GM18517 (cell line): ENCODE results near the gene SULT4A1.

ENCODE experiments used
- ATAC-seq: cut with Tn5 transposase; IDR thresholded peaks from one replicate; pipeline ENCODE4 v1.9.1; 2021; ENCODE audit warnings: mild to moderate bottlenecking, moderate library complexity; ENCODE audit not compliant: unreplicated experiment

Gene SULT4A1

DNA sequence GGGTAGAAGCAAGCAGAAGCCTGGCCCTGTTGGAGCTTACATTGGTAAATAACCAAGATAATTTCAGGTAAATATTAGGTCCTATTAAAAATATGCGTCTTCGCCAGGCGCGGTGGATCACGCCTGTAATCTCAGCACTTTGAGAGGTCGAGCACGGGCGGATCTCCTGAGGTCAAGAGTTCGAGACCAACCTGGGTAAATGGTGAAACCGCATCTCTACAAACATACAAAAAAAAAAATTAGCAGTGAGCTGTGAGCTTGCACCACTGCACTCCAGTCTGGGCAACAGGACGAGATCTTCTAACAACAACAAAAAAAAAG lies 529 bp upstream of the SULT4A1 start:
- no peak for ATAC-seq

DNA sequence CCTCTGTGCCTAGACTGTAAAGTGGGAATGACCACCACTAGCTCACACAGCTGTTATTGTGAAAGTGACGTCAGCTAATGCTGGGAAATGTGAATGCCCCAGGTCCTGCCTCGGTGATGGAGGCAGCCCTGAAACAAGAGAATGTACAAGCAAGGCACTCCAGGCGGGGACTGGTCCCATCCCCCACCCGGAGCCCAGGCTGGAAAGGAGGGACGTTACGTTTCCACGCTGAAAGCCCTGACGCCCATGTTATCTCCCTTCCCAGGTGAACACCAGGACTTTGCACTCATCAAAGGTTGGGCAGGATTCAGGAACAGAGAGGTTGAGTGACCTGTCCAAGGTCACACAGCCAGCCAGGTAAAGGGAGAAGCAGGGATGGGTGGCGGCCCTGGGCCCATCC lies 784 bp downstream of the SULT4A1 start:
- ATAC-seq = no peak

DNA sequence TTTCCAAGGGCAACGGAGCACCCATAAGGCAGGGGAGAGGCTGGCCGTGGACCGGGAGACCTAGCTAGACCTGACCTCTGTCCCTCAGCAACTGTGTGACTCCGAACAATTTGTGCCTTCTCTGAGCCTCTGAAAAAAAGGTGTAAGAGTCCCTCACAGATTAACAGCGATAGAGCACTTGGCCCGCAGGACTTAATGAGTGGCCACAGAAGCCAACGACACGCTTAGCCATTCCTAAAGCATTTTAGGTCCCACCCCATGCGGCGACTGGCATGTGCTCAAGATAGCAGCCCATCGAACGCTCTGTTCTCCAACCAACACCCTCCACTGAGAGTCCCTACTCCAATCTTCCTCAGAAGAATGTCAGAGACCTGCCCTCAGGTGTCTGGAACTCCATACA lies 1.5 kb downstream of the SULT4A1 start:
- ATAC-seq = no peak

DNA sequence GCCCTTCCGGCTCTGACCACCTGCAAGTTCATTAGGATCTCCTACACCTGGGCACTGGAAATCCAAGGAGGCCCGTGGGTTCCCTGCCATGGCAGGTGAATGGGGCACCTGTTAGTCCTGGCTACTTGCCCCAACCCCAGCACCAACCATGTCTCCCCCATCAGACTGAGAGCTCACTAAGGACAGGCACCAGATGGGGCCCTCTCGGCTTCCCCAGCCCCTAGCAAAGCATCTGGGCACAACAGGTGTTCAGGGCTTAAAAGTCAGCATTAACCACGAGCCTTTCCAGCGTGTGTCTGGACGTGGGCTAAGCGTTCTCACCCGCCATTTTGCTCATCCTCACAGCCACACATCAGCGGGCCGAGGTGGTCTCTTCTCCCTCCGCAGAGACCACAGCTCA lies 2.2 kb downstream of the SULT4A1 start:
- no peak for ATAC-seq

DNA sequence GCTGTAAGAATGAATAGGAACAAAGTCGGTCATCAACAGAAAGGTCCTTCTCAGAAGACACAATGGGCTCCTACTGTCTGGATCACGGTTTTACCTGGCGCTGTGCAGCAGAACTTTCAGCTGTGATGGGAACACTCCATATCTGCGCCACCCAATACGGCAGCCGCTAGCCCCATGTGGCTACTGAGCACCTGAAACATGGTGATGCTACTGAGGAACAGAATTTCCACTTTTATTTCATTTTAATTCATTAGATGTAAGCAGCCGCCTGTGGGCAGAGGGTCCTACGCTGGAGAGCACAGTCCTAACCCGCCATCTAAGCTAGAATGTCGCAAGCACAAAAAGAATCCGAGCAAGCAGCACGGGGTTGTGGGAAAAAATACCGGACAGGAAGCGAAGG lies 2.7 kb downstream of the SULT4A1 start:
- no peak for ATAC-seq

DNA sequence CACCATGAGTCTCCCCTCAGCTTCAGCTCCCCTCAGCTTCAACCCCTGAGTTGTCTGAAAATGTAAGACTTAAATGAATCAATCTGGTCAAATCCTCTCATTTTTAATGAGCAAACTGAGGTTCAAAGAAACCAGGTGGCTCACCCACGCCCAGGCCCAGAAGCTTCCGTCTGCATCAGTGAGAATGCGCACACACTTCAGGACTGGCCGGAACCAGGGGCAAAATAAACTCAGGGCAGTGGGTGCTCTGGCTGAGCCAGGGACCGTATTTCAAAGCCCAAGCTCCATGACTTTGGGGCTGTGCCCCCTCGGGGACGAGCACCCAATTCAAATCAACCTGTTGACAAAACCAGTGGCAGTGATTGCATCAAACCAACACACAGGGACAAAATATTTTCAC lies 3.1 kb downstream of the SULT4A1 start:
- ATAC-seq = no peak

DNA sequence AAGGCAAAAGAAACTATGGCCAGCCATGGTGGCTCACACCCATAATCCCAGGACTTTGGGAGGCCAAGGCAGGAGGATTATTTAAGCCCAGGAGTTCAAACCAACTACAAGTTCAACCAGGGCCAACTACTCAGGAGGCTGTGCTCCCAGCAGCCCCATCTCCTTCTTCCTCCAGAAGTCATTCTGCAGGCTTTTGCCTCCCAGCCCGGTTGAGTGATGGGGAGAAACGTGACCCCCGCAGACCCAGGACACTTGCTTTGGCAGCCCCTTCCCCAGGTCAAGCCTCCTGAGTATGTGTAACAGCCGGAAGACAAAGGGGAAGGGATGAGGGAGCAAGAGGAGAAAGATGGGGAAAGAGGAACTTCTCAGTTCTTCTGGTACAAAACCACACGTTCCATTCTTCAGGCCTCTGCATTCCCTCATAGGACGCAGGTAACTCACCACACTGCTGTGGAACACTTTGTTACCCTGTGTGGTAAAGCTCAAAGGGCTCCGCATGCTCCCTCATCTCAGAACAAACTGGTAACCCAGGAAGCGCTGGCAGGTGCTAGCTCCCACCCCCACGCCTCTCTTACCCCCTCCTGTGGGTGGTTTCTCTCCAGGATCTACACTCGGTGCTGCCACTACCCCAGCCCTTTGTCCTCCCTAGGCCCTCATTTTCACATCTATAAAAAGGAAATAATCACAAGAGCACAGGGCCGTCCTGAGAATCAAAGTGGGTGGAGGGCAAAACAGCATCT lies 4.0 kb downstream of the SULT4A1 start:
- ATAC-seq = no peak

DNA sequence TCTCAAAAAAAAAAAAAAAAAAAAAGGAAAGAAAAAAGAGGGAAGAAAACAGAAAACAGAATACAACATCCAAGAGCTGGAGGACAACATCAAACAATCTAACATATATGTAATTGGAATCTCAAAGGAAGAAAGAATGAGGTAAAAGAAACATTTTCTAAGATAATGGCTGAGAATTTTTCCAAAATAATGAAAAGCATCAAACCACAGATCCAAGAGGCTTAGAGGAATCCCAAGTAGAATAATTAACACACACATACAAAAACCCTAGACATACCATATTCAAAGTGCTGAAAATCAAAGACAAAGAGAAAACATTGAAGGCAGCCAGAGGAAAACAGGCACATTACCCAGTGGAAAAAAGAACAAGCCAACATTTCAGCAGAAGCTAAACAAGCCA lies 4.9 kb downstream of the SULT4A1 start:
- ATAC-seq = no peak

DNA sequence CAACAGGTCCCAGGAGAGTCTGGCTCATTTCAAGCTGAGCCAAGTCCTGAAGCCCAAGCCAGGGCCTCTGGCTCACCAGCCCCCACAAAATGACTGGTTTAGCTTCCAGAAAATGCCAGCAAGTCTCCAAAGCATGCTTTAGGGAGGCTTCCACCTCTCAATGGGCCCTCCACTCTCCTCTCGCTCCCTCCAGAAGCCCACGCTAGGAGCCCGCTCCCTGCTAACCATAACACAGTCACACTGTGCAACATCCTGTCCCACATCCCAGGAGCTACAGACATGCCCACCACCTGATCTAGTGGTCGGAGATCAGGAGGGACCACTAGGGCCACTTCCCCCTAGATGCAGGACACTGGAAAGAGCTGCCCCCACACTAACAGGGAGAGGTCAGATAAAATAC lies 6.9 kb downstream of the SULT4A1 start:
- ATAC-seq = no peak

DNA sequence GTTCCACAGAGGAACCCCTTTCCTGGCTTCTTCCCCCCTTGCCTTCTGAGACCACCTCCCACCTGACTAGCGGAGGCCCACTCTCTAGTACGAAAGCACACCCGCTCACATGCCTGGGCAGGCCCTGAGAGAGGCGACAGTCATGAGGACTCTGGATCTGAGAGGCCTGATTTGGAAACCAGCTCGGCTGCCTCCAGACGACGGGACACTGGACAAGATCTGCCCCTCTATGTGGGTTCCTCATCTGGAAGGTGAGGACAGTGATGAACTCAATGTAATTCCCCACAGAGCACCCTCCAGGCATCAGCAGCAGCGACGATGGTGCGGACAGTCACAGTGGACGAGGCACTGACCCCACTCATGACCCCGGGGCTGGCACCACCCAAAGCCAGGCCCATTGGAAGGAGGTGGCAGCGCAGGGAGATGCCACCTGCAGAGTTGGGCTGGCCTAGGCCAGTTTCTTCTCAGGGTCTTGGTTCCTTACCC lies 7.5 kb downstream of the SULT4A1 start:
- ATAC-seq = no peak

DNA sequence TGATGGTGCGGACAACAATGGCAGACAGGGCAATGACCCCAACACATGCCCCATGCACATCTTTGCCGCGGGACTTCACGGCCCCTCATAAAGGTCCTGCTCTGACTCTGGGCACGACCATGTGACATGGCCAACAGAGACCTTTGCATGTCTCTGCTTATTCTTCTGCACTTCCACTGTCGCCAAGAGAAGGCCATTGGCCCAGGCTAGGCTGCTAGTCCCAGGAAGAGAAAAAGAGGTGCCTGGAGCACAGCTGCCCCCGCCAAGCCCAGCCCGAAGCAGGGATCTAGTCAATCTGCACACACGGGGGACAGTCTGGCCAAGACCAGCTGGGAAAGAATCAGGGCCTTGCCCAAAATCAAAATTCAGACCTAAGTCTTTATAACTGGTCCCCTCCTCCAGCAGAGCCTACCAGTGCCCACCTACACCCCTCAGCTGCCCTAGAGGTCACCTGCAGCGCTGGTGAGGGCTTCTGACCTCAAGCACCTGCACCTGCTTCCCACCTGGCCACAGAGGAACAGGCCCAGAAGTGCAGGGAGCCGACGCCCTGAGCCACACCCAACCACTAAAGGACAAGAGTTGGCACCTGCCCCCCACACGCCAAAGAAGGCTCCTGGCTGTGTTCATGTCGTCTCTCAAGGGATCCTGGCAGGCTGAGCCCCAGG lies 8.1 kb downstream of the SULT4A1 start:
- ATAC-seq = no peak

DNA sequence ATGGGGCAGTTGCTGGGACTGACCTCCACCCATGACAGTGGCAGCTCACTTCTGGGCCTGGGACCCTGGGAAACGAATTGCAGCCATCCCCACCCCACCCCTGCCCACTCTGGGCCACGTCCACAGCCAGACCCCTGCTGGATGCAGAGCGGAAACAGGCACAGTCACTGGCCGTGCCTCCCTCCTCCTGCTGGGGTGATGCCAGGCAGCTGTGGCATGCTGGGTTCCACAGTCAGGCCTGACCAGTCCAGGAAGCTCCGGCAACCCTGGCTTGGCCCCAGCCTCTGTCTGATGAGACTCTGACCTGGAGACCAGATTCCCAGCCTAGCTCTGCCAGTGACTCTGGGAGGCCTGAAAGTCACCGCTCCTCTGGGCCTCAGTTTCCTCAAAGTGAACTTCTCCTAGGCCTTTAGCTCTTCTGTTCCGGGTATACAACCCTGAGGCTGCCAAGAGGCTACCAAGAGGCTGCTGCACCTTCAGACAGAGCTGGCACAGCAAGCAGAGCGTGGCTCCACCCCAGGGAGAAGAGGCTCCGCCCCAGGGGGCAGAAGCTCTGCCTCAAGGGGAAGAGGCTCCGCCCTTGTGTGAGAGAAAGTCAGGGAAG lies 8.9 kb downstream of the SULT4A1 start:
- no peak for ATAC-seq

DNA sequence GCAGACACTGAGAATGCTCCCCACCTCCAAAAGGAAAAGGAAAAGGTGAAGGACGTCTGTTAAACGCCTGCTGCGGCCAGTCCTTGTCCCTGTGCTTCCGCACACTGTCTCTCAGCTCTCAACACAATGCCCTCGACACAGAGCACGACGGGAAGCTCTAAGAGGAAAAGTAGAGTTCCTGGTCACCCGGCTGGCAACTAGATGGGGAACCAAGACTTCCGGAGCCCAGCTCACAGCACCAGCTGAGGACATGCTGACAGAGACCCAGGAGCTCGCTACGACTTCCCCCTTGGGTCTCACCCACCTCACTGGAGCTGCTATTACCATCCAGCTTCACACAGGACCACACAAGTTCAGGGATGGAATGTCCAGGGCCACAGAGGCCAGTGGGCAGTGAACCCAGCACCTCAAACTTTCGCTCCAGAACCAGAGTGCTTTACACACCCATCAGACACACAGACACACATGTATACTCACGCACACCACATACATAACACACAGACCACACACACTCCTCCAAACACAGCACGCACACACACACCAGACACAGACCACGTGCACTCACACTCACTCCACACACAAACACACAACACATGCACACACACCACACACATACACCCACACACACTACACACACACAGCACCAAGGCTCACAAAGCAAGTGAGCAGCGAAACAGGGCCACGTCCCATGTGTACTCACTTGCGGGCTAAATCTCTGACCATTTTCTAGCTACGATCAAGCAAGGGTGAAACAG lies 9.6 kb downstream of the SULT4A1 start:
- ATAC-seq = no peak

DNA sequence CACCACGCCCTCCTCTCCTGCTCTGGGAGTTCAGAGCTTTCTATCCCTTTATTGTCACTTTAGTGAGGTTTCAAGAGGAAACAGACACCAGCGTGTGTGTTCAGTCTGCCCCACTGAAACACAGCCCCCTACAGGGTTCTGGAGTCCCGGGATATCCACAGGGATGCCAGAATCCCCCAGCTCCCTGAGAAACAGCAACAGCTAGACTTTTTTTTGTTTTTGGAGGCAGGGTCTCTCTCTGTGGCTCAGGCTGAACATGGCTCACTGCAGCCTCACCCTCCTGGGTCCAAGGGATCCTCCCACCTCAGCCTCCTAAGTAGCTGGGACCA lies 10.4 kb downstream of the SULT4A1 start:
- ATAC-seq = no peak

DNA sequence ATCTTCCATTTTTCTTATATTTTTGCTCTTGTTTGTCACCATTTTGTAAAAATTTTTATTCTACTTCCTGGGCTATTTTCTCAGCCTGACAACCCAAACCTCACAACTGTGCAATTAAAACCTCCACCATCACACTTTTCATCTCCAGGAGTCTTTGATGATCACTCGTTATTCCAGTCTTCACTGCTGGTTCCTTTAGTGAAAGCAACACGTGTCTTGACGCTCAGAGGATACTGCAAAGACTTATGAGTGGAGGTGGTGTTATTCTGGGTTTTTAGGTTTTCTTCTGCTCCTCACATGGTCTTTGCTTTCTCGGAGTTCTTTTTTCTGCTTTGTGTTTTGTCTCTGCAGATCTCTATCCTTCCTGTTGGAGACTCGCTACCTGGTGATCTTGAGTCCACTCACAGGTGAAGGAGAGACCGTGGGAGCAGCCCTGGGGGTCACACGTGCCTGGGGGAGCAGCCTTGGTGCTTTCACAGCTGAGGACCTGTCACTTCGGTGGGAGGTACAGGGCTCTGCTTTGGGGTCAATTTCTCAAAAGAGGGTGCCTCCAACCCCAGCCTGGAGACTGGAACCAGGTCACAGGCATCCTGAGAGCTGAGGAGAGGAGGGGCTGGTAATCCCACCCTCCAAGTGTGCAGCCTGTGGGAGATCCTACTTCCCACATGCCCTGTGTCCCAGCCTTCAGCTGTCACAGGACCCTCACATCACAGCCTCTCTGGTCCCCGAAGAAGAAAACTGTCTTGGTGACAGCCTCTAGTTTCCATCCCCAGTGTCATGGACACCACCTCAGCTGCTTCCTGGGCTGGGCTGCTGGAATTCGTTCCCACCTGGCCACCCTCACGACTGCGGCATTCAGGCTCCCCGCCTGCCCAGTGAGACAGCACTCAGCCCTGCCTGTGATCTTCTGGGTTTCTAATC lies 11.0 kb downstream of the SULT4A1 start:
- ATAC-seq = no peak

DNA sequence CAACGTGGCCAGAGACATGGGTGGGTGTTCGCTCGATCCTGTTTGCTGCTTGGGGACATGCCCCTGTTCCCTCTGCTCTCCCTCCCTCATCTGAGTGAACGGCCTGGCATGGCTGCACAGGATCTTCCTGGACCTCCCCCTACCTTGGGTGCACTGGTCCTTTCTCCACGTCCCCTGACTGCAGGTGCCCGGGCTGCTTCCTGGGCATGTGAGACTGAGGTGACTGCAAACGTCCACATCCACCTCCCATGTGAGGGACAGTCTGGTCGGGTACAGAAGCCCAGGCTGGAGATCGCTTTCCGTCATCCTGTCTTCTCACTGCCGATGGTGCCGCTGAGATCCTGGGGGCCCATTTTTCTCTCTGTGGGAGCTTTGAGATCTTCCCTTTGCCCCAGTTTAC lies 11.8 kb downstream of the SULT4A1 start:
- ATAC-seq = no peak

DNA sequence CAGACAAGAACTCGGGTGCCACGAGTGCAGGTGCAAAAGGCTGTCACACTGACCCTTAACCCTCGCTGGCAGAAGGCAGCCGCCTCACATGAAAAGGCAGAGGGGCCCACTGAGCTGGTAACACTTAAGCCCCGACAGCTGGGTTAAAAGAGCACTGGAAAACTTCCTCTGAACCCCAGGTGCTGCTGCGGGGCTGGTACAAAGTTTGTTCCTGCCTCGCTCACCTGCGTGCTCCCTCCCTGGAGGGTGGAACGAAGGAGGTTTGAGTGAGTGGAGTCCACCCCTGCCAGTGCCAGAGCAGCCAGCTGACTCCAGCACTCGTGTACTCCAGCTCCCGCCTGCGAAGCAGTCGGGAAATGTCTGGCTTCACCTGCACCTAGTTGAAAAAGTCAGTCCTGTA lies 12.6 kb downstream of the SULT4A1 start:
- ATAC-seq = no peak

DNA sequence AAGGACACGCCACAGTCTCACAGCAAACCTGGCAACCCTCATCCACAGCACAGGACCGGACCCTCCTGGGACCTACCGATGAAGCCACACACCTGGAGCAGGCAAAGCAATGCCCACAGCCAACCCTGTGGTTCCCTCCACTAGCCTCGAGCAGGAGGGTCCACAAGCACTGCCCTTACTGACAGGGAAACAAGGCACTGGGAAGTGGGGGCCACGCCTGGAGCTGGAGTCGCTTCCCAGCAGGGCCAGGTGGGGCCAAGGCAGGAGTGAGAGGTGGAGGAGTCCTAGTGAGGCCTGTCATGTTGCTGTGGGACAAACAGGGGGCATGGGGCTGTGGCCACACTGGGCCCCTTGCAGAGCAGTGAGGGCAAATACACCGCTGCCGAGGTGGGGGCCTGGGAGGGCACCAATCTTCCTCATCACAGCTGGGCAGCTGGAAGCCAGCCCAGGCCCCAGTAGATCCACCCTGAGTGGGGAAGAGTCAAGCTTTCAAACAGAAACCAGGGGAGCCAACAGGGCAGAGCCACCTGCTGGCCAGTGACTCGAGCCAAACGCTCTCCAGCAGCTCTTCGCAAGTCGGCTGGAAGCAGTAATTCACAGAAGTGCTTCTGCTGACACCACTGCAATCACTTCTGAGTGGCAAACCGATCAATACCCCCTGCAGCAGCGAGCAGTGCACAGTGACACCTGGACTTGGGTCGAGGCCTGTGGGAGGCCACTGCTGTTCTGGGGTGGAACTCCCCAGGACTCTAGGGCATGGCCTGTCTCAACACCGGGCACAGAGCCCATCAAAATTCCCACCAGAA lies 13.7 kb downstream of the SULT4A1 start:
- ATAC-seq = no peak

DNA sequence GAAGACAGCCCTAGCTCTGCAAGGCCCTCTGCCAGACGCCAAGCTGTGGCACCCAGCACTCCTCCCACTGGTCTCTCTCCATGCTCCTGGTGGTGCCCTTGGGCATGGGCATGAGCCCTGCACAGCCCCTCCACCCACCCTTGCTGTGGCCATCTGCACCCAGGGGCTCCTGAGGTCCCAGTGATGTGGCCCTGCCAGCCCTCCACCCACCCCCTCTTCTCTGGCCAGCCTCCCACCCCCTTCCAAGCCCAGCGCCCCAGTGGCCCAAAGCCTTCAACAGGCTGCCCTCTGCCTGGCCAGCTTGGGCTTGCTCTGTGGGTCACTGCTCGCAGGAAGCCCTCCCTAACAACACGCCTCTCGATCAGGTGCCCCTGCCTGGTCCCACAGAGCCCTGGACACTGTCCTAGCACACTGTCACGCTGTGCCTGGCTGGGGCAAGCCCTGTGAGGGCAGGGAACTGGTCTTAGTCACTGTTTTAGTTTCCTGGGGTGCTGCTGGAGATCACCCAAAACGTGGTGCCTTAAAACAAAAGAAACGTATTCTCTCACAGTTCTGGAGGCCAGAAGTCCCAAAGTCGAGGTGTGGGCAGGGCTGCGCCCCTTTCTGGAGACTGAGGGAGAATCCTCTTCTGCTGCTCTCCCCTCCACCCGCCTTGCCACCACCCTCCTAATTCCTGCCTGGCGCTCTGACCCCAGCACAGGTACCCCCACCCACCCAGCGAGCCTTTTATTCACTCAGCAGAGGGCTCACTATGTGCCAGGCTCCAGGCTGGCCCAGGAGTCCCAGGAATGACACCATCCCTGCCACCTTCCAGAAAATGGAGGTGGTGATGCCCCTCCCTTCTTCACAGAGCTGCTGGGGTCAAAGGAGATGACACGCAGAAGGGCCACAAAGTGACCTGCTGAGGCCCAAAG lies 14.7 kb downstream of the SULT4A1 start:
- ATAC-seq = no peak
